ENCODE data around the gene MLANA.

The MLANA gene

DNA sequence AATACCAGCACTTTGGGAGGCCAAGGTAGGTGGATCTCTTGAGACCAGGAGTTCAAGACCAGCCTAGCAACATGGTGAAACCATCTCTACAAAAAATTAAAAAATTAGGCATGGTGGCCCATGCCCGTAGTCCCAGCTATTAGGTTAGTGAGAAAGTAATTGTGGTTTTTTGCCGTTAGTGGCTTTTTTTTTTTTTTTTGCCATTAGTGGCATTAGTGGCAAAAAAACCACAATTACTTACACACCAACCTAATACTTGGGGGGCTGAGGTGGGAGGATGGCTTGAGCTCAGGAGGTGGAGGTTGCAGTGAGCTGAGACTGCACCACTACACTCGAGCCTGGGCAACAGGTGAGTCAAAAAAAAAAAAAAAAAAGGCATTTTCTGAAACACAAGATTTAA, 27.8 kb downstream of the MLANA start:
- Histone ChIP-seq H3K27me3 (ENCODE audit: control insufficient read depth, insufficient read depth, low read length) (no peaks in the 10 kb centered on the region), H3K9ac (ENCODE audit: low read length) (no peak overlapping the region), H3K4me1 (ENCODE audit: control insufficient read depth, insufficient read depth, low read length) (no peaks in the 10 kb centered on the region), H3K4me3 (ENCODE audit: low read length) (no peak overlapping the region), H3K27ac (ENCODE audit: low read depth, low read length) (no peak overlapping the region), H3K36me3 (ENCODE audit: control insufficient read depth, insufficient read depth, low read length) (peaks cover 15% of the 10 kb centered on the region)

DNA sequence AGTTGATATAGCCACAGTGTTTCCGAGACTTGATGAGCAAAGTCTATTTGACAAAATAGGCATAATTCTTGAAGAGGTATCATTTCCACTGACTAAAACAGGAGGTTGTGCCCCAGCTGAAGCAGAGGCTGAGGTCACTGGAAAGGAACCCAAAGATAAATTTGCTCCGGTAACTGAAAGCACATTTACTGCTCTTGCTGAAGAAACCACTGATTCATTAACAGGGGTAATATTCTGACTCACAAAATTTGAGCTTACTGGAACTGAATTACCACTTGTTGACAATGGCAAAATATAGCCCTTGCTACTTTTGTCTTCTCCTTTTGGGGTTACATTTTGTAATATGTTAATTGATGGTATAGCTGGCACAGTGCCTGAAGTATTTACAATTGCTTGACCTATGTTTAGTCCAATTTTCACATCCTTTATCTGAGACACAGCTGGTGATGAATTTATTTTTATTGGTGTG, 30.2 kb downstream of the MLANA start:
- H3K4me3 ChIP-seq (ENCODE audit: low read length): no peak overlapping the region
- H3K4me1 ChIP-seq (ENCODE audit: control insufficient read depth, insufficient read depth, low read length): no peaks in the 10 kb centered on the region
- H3K27me3 ChIP-seq (ENCODE audit: control insufficient read depth, insufficient read depth, low read length): no peaks in the 10 kb centered on the region
- no peak overlapping the region for H3K9ac ChIP-seq (ENCODE audit: low read length)
- H3K36me3 ChIP-seq (ENCODE audit: control insufficient read depth, insufficient read depth, low read length): peaks cover 15% of the 10 kb centered on the region
- H3K27ac ChIP-seq (ENCODE audit: low read depth, low read length): no peak overlapping the region

DNA sequence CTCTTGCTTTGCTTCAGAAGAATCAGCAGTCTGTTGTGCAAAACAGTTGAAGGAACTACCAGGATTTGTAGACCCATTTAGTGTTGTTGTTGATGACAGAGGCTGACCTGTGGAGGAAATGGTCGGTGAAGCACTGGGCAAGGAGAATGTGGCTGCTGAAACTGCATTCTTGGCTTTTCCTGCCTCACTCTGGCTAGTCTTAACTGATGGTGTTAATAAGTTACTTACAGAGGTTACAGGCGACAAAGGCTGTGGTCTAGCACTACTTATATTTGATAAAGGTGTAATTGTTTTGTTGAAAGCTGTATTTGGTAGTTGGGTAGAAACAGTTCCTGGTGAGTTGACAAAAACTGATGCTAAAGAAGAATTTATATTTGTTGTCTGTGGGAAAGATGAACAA, 31.5 kb downstream of the MLANA start:
- Histone ChIP-seq H3K36me3 (ENCODE audit: control insufficient read depth, insufficient read depth, low read length) (peaks cover 15% of the 10 kb centered on the region), H3K27me3 (ENCODE audit: control insufficient read depth, insufficient read depth, low read length) (no peaks in the 10 kb centered on the region), H3K9ac (ENCODE audit: low read length) (no peak overlapping the region), H3K4me1 (ENCODE audit: control insufficient read depth, insufficient read depth, low read length) (no peaks in the 10 kb centered on the region), H3K27ac (ENCODE audit: low read depth, low read length) (no peak overlapping the region), H3K4me3 (ENCODE audit: low read length) (no peak overlapping the region)

DNA sequence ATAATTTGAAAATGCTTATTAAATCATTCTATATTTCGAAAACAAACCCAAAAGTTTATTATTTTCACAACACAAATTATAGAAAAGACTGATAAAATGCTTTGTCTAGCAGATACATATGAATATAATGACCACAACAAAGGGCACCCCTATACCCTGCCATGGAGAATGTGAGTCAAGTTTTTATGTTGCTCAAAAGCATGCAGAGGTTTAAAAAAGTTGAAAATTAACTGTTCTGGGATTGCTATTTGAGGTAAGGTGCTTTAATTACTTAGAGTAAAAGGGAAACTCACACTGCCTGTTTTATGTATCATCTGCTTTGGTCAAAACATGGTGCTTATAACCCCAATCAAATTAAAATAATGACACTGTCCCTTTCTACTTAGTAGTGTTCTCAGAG, 41.0 kb downstream of the MLANA start:
- Histone ChIP-seq H3K27ac (ENCODE audit: low read depth, low read length) (no peak overlapping the region), H3K36me3 (ENCODE audit: control insufficient read depth, insufficient read depth, low read length) (no peaks in the 10 kb centered on the region), H3K9ac (ENCODE audit: low read length) (no peak overlapping the region), H3K27me3 (ENCODE audit: control insufficient read depth, insufficient read depth, low read length) (no peaks in the 10 kb centered on the region), H3K4me1 (ENCODE audit: control insufficient read depth, insufficient read depth, low read length) (no peaks in the 10 kb centered on the region), H3K4me3 (ENCODE audit: low read length) (no peak overlapping the region)

DNA sequence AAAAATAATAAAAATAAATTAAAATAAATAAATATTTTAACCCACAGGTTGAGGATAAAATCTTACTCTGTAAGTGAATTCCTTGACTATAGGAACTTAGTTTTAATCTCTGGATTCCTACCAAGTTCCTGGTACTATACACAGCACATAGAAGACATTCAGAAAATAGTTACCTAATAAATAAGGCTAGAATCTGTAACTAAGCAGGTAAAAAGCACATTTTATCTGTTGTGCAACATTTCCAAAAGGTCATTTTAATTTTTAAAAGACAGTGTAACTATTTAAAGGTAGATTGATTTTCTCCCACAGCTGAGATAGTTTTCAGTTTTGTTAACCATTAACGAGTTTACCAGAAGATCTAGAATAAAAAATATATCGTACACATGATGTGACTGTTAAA, 47.8 kb downstream of the MLANA start:
- Histone ChIP-seq H3K27me3 (ENCODE audit: control insufficient read depth, insufficient read depth, low read length) (no peaks in the 10 kb centered on the region), H3K36me3 (ENCODE audit: control insufficient read depth, insufficient read depth, low read length) (no peaks in the 10 kb centered on the region), H3K4me1 (ENCODE audit: control insufficient read depth, insufficient read depth, low read length) (no peaks in the 10 kb centered on the region), H3K9ac (ENCODE audit: low read length) (no peak overlapping the region), H3K27ac (ENCODE audit: low read depth, low read length) (no peak overlapping the region), H3K4me3 (ENCODE audit: low read length) (no peak overlapping the region)

DNA sequence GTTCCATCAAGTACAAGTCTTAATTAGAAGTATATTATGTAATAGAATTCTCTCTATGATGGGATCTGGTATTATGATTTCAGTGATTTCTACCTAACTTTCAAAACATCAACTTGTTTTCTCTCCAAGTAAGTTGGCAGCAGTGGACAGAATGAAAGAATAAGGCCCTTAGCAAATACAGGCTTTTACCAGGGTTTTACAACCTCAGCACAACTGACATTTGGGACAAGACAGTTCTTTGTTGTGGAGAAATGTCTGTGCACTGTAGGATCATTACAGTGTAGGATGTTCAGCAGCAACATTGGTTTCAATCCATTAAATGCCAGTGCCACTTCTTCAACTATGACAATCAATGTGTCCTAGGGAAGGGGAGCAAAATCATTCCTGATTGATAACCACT, 48.8 kb downstream of the MLANA start:
- Histone ChIP-seq H3K4me3 (ENCODE audit: low read length) (no peak overlapping the region), H3K36me3 (ENCODE audit: control insufficient read depth, insufficient read depth, low read length) (no peaks in the 10 kb centered on the region), H3K9ac (ENCODE audit: low read length) (no peak overlapping the region), H3K4me1 (ENCODE audit: control insufficient read depth, insufficient read depth, low read length) (no peaks in the 10 kb centered on the region), H3K27ac (ENCODE audit: low read depth, low read length) (no peak overlapping the region), H3K27me3 (ENCODE audit: control insufficient read depth, insufficient read depth, low read length) (no peaks in the 10 kb centered on the region)

DNA sequence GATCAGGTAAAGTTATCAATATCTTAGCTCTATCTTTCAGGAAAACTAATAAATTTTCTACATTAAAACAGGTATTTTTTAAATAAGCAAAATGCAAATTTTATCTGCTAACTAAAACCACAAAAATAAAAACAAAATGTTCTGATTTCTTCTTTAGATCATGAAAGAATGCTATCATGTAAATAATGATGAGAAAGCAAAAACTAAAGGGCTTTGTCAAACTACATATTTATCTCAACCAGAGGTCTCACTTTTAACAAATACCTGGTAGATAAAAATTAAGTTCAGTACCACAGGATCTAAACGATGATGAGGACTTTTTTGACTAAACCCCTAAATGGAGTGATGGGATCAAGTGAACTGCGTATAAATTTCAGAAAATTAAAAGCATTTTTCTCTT, 50.5 kb downstream of the MLANA start:
- no peak overlapping the region for H3K4me3 ChIP-seq (ENCODE audit: low read length)
- H3K36me3 ChIP-seq (ENCODE audit: control insufficient read depth, insufficient read depth, low read length): no peaks in the 10 kb centered on the region
- H3K9ac ChIP-seq (ENCODE audit: low read length): no peak overlapping the region
- H3K4me1 ChIP-seq (ENCODE audit: control insufficient read depth, insufficient read depth, low read length): no peaks in the 10 kb centered on the region
- H3K27ac ChIP-seq (ENCODE audit: low read depth, low read length): no peak overlapping the region
- H3K27me3 ChIP-seq (ENCODE audit: control insufficient read depth, insufficient read depth, low read length): no peaks in the 10 kb centered on the region

DNA sequence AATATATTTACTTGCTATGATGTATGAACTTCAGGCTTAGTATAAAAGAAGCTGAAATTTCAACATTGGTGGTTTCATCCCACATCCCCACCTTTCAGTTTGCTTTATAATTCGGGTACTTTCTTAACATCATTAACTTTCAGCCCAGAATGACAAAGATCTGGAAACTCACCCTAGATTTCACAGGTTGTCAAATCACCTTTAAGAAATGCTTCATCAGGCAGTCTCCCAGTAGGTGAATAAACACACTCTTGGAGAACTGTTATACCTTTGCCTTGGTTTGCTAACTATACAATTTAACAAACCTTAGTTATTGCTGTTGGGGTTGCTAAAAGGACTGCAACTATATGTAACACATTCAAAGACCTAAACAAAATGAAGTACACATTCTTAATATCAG, 54.4 kb downstream of the MLANA start:
- Histone ChIP-seq H3K4me3 (ENCODE audit: low read length) (no peak overlapping the region), H3K4me1 (ENCODE audit: control insufficient read depth, insufficient read depth, low read length) (no peaks in the 10 kb centered on the region), H3K9ac (ENCODE audit: low read length) (no peak overlapping the region), H3K27me3 (ENCODE audit: control insufficient read depth, insufficient read depth, low read length) (no peaks in the 10 kb centered on the region), H3K27ac (ENCODE audit: low read depth, low read length) (no peak overlapping the region), H3K36me3 (ENCODE audit: control insufficient read depth, insufficient read depth, low read length) (no peaks in the 10 kb centered on the region)

DNA sequence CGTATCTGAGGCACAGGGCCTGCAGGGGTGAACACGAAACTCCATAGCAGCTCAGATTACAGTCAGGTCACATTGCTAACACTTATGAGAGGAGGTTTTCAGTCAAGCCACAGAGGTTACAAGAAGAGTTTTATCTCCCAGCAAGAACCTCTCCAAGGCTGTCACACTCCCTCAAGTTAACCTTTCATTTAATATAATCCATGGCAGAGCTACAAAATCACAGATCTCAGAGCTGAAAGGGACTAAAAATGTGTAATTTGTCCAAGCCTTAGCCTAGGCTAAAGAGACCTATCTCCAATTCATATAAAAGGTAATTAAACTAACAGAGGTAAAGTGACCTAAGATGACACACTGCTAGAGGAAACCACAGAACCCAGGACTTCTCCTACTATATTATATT, 57.2 kb downstream of the MLANA start:
- H3K27me3 ChIP-seq (ENCODE audit: control insufficient read depth, insufficient read depth, low read length): no peaks in the 10 kb centered on the region
- no peak overlapping the region for H3K27ac ChIP-seq (ENCODE audit: low read depth, low read length)
- no peaks in the 10 kb centered on the region for H3K36me3 ChIP-seq (ENCODE audit: control insufficient read depth, insufficient read depth, low read length)

DNA sequence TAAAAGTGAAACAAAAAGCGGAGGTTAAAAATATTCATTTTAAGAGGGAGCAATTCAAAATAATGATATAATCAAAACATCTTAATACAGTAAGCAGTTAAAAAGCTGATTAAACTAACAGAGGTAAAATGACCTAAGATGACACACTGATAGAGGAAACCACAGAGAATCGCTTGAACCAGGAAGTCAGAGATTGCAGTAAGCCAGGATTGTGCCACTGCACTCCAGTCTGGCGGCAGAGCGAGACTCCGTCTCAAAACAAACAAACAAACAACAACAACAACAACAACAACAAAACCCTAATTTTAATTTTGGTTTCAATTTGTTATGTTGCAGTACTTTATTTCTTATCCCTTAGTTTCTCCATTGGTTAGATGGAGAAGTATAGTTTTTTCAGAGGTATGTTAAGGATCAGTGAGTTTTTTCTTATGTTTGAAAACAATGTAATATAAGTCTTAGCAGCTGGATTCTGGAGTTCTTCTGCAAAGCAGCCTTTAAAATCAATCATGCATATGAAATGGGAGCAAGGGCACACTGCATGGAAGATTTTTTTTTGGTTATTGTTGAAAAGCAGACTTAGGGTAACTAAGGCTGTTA, 58.5 kb downstream of the MLANA start:
- no peak overlapping the region for H3K9ac ChIP-seq (ENCODE audit: low read length)
- H3K27ac ChIP-seq (ENCODE audit: low read depth, low read length): no peak overlapping the region
- H3K4me3 ChIP-seq (ENCODE audit: low read length): no peak overlapping the region
- no peaks in the 10 kb centered on the region for H3K36me3 ChIP-seq (ENCODE audit: control insufficient read depth, insufficient read depth, low read length)
- no peaks in the 10 kb centered on the region for H3K4me1 ChIP-seq (ENCODE audit: control insufficient read depth, insufficient read depth, low read length)
- no peaks in the 10 kb centered on the region for H3K27me3 ChIP-seq (ENCODE audit: control insufficient read depth, insufficient read depth, low read length)

More for the DNA sequence above, 57.2 kb downstream of the MLANA start:
- no peak overlapping the region for H3K4me3 ChIP-seq (ENCODE audit: low read length)
- H3K9ac ChIP-seq (ENCODE audit: low read length): no peak overlapping the region
- no peaks in the 10 kb centered on the region for H3K4me1 ChIP-seq (ENCODE audit: control insufficient read depth, insufficient read depth, low read length)

DNA sequence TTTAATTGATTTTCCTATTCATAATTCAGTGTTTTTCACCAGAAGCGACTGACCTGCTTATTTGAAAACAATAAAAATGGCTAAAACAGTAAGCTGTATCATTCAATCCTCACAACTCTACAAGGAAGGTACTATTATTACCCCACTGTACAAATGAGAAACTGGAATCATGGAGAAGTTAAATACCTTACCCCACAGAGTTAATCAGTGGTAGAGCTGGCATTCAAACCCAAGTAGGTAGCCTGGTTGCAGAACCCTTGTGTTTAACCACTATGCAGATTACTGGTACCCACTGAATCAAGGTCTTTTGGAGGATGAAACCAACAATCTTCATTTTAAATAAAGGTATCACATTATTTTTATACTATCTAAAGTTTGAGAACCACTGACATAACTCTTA, 59.6 kb downstream of the MLANA start:
- Histone ChIP-seq H3K36me3 (ENCODE audit: control insufficient read depth, insufficient read depth, low read length) (no peaks in the 10 kb centered on the region), H3K9ac (ENCODE audit: low read length) (no peak overlapping the region), H3K27me3 (ENCODE audit: control insufficient read depth, insufficient read depth, low read length) (no peaks in the 10 kb centered on the region), H3K4me3 (ENCODE audit: low read length) (no peak overlapping the region), H3K27ac (ENCODE audit: low read depth, low read length) (no peak overlapping the region), H3K4me1 (ENCODE audit: control insufficient read depth, insufficient read depth, low read length) (no peaks in the 10 kb centered on the region)

DNA sequence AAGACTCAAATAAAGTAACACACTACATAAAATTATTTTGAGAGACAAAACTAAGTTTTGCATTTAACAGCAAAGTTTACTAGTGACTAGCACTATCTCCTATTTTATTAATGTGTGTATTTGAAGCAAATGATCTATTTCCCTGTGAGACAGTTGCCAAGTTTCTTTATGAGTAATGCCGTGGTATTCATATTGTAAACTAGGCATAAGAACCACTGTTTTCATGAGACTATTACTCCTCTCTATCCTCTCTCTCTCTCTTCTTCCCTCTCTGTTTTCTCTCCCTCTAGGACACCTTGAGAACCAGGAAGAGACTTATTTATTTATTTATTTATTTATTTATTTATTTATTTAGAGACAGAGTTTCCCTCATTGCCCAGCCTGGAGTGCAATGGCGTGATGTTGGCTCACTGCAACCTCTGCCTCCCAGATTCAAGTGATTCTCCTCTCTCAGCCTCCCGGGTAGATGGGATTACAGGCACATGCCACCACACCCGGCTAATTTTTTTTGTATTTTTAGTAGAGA, 61.1 kb downstream of the MLANA start:
- no peak overlapping the region for H3K4me3 ChIP-seq (ENCODE audit: low read length)
- H3K27me3 ChIP-seq (ENCODE audit: control insufficient read depth, insufficient read depth, low read length): no peaks in the 10 kb centered on the region
- H3K4me1 ChIP-seq (ENCODE audit: control insufficient read depth, insufficient read depth, low read length): no peaks in the 10 kb centered on the region
- no peak overlapping the region for H3K27ac ChIP-seq (ENCODE audit: low read depth, low read length)
- no peaks in the 10 kb centered on the region for H3K36me3 ChIP-seq (ENCODE audit: control insufficient read depth, insufficient read depth, low read length)
- H3K9ac ChIP-seq (ENCODE audit: low read length): no peak overlapping the region
